ENCODE results near the gene USP13. TPM values are rescaled to one million over a fixed set of nuclear protein-coding genes. Genes with fewer than 3 reads are reported as not detected.

The USP13 gene
- total RNA-seq, 1 experiment from 2014 or later, result 14.8 TPM

DNA sequence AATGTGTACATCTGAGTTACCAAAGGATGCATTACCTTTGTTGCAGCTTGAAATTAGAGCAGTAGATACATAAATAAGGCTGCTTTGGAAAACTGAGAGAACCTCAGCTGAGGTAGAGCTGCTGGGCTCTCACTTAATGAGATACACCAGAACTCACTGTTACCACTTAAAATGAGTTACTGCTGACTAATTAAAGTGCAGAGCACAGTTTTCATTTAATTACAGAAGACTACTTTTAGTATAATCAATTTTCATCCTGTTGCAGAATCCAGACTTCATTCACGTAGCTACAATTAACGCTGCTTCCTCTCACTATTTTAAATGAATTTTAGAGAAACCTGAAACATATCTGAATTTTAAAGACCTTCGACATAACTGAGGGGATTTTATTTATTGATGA lies 169.5 kb downstream of the USP13 start:
- TF ChIP-seq EZH2 (IDR thresholded peaks at IDR 0.05; ENCODE audit: low read length, unreplicated experiment) (no peak), EZH2phosphoT487 (IDR thresholded peaks at IDR 0.05; ENCODE audit: borderline replicate concordance, low read length) (no peak)
- TF ChIP-seq, protein P1, sequence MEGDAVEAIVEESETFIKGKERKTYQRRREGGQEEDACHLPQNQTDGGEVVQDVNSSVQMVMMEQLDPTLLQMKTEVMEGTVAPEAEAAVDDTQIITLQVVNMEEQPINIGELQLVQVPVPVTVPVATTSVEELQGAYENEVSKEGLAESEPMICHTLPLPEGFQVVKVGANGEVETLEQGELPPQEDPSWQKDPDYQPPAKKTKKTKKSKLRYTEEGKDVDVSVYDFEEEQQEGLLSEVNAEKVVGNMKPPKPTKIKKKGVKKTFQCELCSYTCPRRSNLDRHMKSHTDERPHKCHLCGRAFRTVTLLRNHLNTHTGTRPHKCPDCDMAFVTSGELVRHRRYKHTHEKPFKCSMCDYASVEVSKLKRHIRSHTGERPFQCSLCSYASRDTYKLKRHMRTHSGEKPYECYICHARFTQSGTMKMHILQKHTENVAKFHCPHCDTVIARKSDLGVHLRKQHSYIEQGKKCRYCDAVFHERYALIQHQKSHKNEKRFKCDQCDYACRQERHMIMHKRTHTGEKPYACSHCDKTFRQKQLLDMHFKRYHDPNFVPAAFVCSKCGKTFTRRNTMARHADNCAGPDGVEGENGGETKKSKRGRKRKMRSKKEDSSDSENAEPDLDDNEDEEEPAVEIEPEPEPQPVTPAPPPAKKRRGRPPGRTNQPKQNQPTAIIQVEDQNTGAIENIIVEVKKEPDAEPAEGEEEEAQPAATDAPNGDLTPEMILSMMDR (conservative IDR thresholded peaks at IDR 0.05; ENCODE audit: low read depth, low read length), result no peak
- Histone ChIP-seq H3K27ac (ENCODE audit: low read length) (no peak overlapping the region), H3K79me2 (ENCODE audit: low read length) (no peaks in the 10 kb centered on the region), H3K9me3 (ENCODE audit: low read length) (no peaks in the 10 kb centered on the region), H3K4me3 (ENCODE audit: low read length) (no peak overlapping the region), H4K20me1 (ENCODE audit: low read length) (no peaks in the 10 kb centered on the region), H3K4me1 (ENCODE audit: insufficient read depth, low read length) (no peaks in the 10 kb centered on the region), H2AFZ (ENCODE audit: low read length) (no peak overlapping the region), H3K27me3 (ENCODE audit: low read length) (no peaks in the 10 kb centered on the region; the same call in 1 of the 2 replicates), H3F3A (ENCODE audit: low read length, unreplicated experiment) (no peaks in the 10 kb centered on the region), H3K4me2 (ENCODE audit: low read length) (no peak overlapping the region), H3K9me2 (replicated peaks; ENCODE audit: low read length) (no peaks in the 10 kb centered on the region; the same call in 1 of the 2 replicates), H3K9ac (ENCODE audit: low read length) (no peak overlapping the region), H3K36me3 (ENCODE audit: low read depth, low read length) (no peaks in the 10 kb centered on the region)
- ATAC-seq (no peak), DNase-seq (no peak)
- intact Hi-C loops (cut with micrococcal nuclease), result no loop called here
- CTCF ChIA-PET, result no interaction called here
- POLR2A ChIA-PET (ENCODE audit: unreplicated experiment), result interaction anchor here (0.6 kb wide), 1 partner anchor 15 kb away, joined by 4 read pairs; no protein-coding TSS in a partner anchor
- no TSS peak for BruUV-seq (replicated peaks)

GRCh38 chr3:179825527-179826246 lies 172.8 kb downstream of the USP13 start:
- H3K9ac ChIP-seq (ENCODE audit: low read length), result no peak overlapping the region
- no peaks in the 10 kb centered on the region for H3K9me2 ChIP-seq (replicated peaks; ENCODE audit: low read length)
- DNase-seq, result no peak
- no peaks in the 10 kb centered on the region for H3K79me2 ChIP-seq (ENCODE audit: low read length)
- no peak overlapping the region for H3K4me3 ChIP-seq (ENCODE audit: low read length)
- no peaks in the 10 kb centered on the region for H4K20me1 ChIP-seq (ENCODE audit: low read length)
- no peak overlapping the region for H3K4me2 ChIP-seq (ENCODE audit: low read length)
- H3K4me1 ChIP-seq (ENCODE audit: insufficient read depth, low read length), result no peaks in the 10 kb centered on the region
- ChIA-PET POLR2A (ENCODE audit: unreplicated experiment) (no interaction called here), CTCF (interaction anchor here (0.5 kb wide), 1 partner anchor 176 kb away, joined by 3 read pairs; no protein-coding TSS in a partner anchor)
- H3F3A ChIP-seq (ENCODE audit: low read length, unreplicated experiment), result no peaks in the 10 kb centered on the region
- TF ChIP-seq EZH2phosphoT487 (IDR thresholded peaks at IDR 0.05; ENCODE audit: borderline replicate concordance, low read length) (no peak), EZH2 (IDR thresholded peaks at IDR 0.05; ENCODE audit: low read length, unreplicated experiment) (no peak)
- TF ChIP-seq, protein P1 (conservative IDR thresholded peaks at IDR 0.05; ENCODE audit: low read depth, low read length), result no peak
- no peak overlapping the region for H2AFZ ChIP-seq (ENCODE audit: low read length)
- no TSS peak for BruUV-seq (replicated peaks)
- no peaks in the 10 kb centered on the region for H3K9me3 ChIP-seq (ENCODE audit: low read length)
- H3K36me3 ChIP-seq (ENCODE audit: low read depth, low read length), result no peaks in the 10 kb centered on the region
- no peak for ATAC-seq
- H3K27ac ChIP-seq (ENCODE audit: low read length), result no peak overlapping the region
- intact Hi-C loops (cut with micrococcal nuclease), result no loop called here
- no peaks in the 10 kb centered on the region for H3K27me3 ChIP-seq (ENCODE audit: low read length)

DNA sequence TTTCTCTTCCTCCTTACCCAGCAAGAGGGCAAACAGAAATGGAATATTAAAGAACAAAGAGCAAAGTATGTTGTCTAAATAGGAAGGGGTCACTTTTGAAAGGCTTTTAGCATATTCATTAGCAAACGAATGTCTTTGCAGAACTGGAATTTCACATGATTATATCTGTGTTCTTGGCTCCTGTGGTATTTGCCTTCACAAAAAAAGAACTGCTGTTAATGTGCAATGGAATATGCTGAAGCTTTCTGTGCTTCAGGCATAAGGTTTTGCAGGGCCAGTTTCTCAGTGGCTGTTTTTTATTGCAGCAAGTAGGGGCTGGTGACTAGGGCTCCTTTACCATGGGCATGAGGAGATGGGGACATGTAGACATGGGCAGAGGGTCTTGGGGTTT lies 173.4 kb downstream of the USP13 start:
- no peaks in the 10 kb centered on the region for H3F3A ChIP-seq (ENCODE audit: low read length, unreplicated experiment)
- H3K9me3 ChIP-seq (ENCODE audit: low read length), result no peaks in the 10 kb centered on the region
- TF ChIP-seq, protein P1 (conservative IDR thresholded peaks at IDR 0.05; ENCODE audit: low read depth, low read length), result no peak
- TF ChIP-seq EZH2phosphoT487 (IDR thresholded peaks at IDR 0.05; ENCODE audit: borderline replicate concordance, low read length) (no peak), EZH2 (IDR thresholded peaks at IDR 0.05; ENCODE audit: low read length, unreplicated experiment) (no peak)
- ChIA-PET CTCF (interaction anchor here (0.5 kb wide), 1 partner anchor 177 kb away, joined by 3 read pairs; no protein-coding TSS in a partner anchor), POLR2A (ENCODE audit: unreplicated experiment) (no interaction called here)
- no peak overlapping the region for H3K9ac ChIP-seq (ENCODE audit: low read length)
- H4K20me1 ChIP-seq (ENCODE audit: low read length), result no peaks in the 10 kb centered on the region
- no peak overlapping the region for H3K4me2 ChIP-seq (ENCODE audit: low read length)
- ATAC-seq, result no peak
- no peak overlapping the region for H3K27ac ChIP-seq (ENCODE audit: low read length)
- DNase-seq, result no peak
- no peaks in the 10 kb centered on the region for H3K36me3 ChIP-seq (ENCODE audit: low read depth, low read length)
- H3K4me3 ChIP-seq (ENCODE audit: low read length), result no peak overlapping the region
- BruUV-seq (replicated peaks), result no TSS peak
- H3K9me2 ChIP-seq (replicated peaks; ENCODE audit: low read length), result no peaks in the 10 kb centered on the region
- no peaks in the 10 kb centered on the region for H3K27me3 ChIP-seq (ENCODE audit: low read length)
- intact Hi-C loops (cut with micrococcal nuclease), result no loop called here
- no peak overlapping the region for H2AFZ ChIP-seq (ENCODE audit: low read length)
- H3K4me1 ChIP-seq (ENCODE audit: insufficient read depth, low read length), result no peaks in the 10 kb centered on the region
- H3K79me2 ChIP-seq (ENCODE audit: low read length), result no peaks in the 10 kb centered on the region

All from PC-3 (cell line).